ENCODE results near the gene TBC1D14.
A peak's percentile ranks its signal among the peaks of the same experiment; 100 is the strongest.

Gene TBC1D14

DNA sequence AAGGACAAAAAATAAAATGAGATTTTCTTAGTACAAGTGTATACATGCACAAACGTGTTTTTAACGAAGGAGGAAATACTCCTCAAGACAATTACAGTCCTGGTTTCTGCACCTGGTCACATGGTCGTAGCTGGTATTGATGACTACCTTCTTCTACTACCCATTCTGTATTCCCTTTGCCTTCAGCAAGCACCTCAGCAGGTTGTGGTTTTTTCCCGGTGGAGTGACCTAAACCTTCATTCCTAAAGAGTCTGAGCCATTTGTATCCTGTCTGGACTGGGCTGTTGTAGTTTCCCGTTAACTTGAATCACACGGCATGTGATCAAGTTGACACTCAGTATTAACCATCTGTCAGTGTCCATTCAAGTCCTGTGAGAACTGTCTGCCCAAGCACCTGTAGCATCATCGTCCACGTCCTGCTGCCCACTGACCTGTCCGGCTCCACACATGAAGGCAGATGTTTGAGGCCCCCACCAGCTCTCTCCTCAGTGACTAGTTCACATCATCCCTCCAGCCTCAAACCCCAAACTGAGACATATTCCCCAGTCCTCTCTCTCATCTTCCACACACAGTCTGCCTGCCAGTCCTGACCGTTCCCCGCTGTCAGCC is 31.1 kb upstream of the TBC1D14 start:
- no peak for TF ChIP-seq POU2F2 (IDR thresholded peaks at IDR 0.05; ENCODE audit: low read depth, low read length)
- no peak for TF ChIP-seq POLR2AphosphoS5 (IDR thresholded peaks at IDR 0.05; ENCODE audit: low read depth, low read length)
- TF ChIP-seq PAX5 (IDR thresholded peaks at IDR 0.05; ENCODE audit: insufficient read depth, low read length, severe bottlenecking) = no peak
- DNase-seq (ENCODE audit: insufficient read length, low spot score) = no peak
- FAIRE-seq = no peak

- no peak for TF ChIP-seq POU2F2 (IDR thresholded peaks at IDR 0.05; ENCODE audit: low read depth, low read length)
- DNase-seq (ENCODE audit: insufficient read length, low spot score) (no peak), FAIRE-seq (no peak)
These were observed 28.9 kb upstream of the TBC1D14 start for GRCh38 chr4:6880691-6881090.

DNA sequence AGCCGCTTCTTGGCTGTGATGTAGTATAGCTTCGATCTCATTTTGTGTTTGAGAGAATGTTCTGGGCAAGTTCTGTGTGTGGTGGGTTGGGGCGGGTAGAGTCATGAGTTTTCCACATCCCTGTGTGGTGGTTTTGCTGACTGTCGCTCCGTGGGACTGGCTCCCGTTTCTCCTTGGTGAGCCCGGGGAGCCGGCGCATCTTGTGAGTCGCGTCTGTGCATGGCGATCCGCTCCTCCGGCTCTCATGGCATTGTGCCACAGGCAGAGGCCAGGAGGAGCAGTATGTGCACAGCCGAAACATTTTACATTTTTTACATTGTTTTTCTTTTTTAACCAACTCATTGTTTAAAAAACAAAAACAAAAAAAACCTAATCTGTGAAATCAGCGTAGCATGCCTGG is 27.7 kb upstream of the TBC1D14 start:
- FAIRE-seq = no peak
- TF ChIP-seq POLR2AphosphoS5 (IDR thresholded peaks at IDR 0.05; ENCODE audit: low read depth, low read length) (no peak), POLR2A (IDR thresholded peaks at IDR 0.05; ENCODE audit: low read depth, low read length) (no peak), PAX5 (IDR thresholded peaks at IDR 0.05; ENCODE audit: insufficient read depth, low read length, severe bottlenecking) (no peak), TAF1 (IDR thresholded peaks at IDR 0.05; ENCODE audit: low read depth, low read length) (no peak), POU2F2 (IDR thresholded peaks at IDR 0.05; ENCODE audit: low read depth, low read length) (no peak), SPI1 (IDR thresholded peaks at IDR 0.05; ENCODE audit: low read depth, low read length) (no peak)
- no peak for DNase-seq (ENCODE audit: insufficient read length, low spot score)

DNA sequence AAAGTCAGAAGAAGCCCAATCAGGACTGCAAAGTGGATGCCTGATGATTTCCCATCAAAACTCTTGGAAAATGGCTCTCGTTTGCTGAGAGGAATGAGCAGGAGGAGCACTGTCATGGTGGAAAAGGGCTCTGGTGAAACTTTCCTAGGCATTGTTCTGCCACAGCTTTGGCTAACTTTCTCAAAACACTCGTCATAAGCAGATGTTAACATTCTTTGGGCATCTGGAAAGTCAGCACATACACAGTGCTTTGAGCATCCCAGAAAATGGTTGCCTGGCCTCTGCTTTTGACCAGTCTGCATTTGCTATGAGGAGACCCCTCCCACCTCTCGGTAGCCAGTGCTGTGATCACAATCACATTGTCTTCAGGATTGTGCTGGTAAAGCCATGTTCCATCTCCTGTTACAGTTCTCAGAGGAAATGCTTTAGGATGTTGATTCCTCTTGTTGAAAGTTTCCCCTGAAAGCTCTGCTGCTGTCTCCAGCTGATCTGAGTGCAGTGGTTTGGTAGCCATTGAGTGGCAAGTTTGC is 25.2 kb upstream of the TBC1D14 start:
- no peak for DNase-seq (ENCODE audit: insufficient read length, low spot score)
- TF ChIP-seq PAX5 (IDR thresholded peaks at IDR 0.05; ENCODE audit: insufficient read depth, low read length, severe bottlenecking) (no peak), POLR2A (IDR thresholded peaks at IDR 0.05; ENCODE audit: low read depth, low read length) (no peak), POLR2AphosphoS5 (IDR thresholded peaks at IDR 0.05; ENCODE audit: low read depth, low read length) (no peak), POU2F2 (IDR thresholded peaks at IDR 0.05; ENCODE audit: low read depth, low read length) (no peak), SPI1 (IDR thresholded peaks at IDR 0.05; ENCODE audit: low read depth, low read length) (no peak), TAF1 (IDR thresholded peaks at IDR 0.05; ENCODE audit: low read depth, low read length) (no peak)
- FAIRE-seq = no peak

DNA sequence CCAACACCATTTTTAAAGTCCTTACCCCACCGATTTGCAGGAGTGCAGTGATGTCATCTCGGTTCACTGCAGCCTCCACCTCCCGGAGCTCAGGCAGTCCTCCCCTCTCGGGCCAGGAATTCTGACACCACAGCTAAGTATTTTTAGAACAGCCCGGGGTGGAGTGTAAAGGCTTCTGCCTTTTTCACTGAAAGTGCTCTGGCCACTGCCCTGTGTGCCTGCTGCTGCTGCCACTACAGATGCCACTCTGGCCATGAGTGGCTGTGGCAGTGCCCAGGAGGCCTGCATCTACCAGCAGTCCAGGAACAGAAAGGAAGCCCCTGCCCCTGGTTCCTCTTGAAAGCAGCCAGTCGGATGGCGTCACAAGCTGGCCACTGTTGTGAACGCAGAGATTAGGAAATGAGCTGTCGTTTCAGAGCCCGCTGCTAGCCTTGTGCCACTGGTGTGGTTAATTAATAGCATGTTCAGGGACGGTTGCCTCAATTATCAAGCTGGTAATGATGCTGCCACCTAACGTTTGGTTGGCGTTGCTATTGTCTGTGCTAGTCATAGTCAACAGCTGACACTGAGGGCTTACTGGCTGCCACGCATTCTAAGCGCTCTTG is 23.6 kb upstream of the TBC1D14 start:
- TF ChIP-seq TAF1 (IDR thresholded peaks at IDR 0.05; ENCODE audit: low read depth, low read length) (no peak), POLR2A (IDR thresholded peaks at IDR 0.05; ENCODE audit: low read depth, low read length) (no peak)
- FAIRE-seq = peak; percentile 90
- DNase-seq (ENCODE audit: insufficient read length, low spot score) = no peak

DNA sequence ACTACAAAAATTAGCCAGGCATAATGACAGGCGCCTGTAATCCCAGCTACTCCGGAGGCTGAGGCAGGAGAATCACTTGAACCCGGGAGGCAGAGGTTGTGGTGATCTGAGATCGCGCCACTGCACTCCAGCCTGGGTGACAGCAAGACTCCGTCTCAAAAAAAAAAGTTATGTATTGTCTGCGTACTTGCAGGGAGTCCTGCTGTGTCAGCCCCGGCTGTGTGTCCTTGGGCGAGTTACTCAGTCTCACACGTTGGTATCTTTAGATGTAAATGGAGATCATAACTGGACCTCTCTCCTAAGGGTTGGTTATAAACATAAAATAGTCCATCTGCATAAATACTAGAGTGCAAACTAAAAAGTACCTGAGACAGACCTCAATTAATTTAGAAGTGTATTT is 22.7 kb upstream of the TBC1D14 start:
- no peak for TF ChIP-seq PAX5 (IDR thresholded peaks at IDR 0.05; ENCODE audit: insufficient read depth, low read length, severe bottlenecking)
- TF ChIP-seq SPI1 (IDR thresholded peaks at IDR 0.05; ENCODE audit: low read depth, low read length) = no peak
- TF ChIP-seq POLR2AphosphoS5 (IDR thresholded peaks at IDR 0.05; ENCODE audit: low read depth, low read length) = no peak
- no peak for TF ChIP-seq POLR2A (IDR thresholded peaks at IDR 0.05; ENCODE audit: low read depth, low read length)
- no peak for TF ChIP-seq TAF1 (IDR thresholded peaks at IDR 0.05; ENCODE audit: low read depth, low read length)
- no peak for TF ChIP-seq POU2F2 (IDR thresholded peaks at IDR 0.05; ENCODE audit: low read depth, low read length)
- FAIRE-seq (no peak), DNase-seq (ENCODE audit: insufficient read length, low spot score) (no peak)

- DNase-seq (ENCODE audit: insufficient read length, low spot score) (no peak), FAIRE-seq (peak; percentile 31)
- TF ChIP-seq POLR2AphosphoS5 (IDR thresholded peaks at IDR 0.05; ENCODE audit: low read depth, low read length) (no peak), TAF1 (IDR thresholded peaks at IDR 0.05; ENCODE audit: low read depth, low read length) (no peak), POU2F2 (IDR thresholded peaks at IDR 0.05; ENCODE audit: low read depth, low read length) (no peak), SPI1 (IDR thresholded peaks at IDR 0.05; ENCODE audit: low read depth, low read length) (no peak; the same call in 1 of the 2 replicates), PAX5 (IDR thresholded peaks at IDR 0.05; ENCODE audit: insufficient read depth, low read length, severe bottlenecking) (no peak), POLR2A (IDR thresholded peaks at IDR 0.05; ENCODE audit: low read depth, low read length) (no peak)
These were observed 21.8 kb upstream of the TBC1D14 start for GRCh38 chr4:6887591-6888371.

DNA sequence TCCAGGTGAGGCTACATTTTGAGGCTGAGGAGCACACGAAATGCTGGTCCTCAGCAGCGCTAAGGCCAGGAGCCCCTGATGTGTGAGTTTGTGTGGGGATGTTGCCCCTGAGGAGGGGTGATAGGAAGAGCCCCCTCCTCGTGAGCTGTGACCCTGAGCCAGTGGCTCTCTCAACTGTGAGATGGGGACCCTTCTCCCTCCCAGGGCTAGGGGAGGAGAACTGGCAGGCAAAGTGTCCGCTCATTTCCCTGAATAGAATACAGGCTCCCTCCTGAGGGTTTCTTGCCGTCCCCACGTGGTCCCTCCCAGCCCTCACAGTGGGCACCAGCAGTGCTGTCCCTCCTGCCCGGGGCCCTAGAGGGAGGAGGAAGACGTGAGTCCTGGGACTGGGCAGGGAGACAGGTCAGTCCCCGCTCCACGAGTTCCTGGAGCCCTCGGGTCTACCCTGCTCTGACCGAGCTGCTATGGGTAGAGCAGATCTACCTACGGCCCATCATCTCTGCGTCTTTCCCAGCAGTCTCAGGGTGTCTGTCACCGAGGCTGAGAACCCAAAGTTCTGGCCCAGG is 21.0 kb upstream of the TBC1D14 start:
- TF ChIP-seq TAF1 (IDR thresholded peaks at IDR 0.05; ENCODE audit: low read depth, low read length) (no peak), POLR2AphosphoS5 (IDR thresholded peaks at IDR 0.05; ENCODE audit: low read depth, low read length) (no peak), SPI1 (IDR thresholded peaks at IDR 0.05; ENCODE audit: low read depth, low read length) (no peak), POLR2A (IDR thresholded peaks at IDR 0.05; ENCODE audit: low read depth, low read length) (no peak), PAX5 (IDR thresholded peaks at IDR 0.05; ENCODE audit: insufficient read depth, low read length, severe bottlenecking) (no peak), POU2F2 (IDR thresholded peaks at IDR 0.05; ENCODE audit: low read depth, low read length) (no peak)
- no peak for DNase-seq (ENCODE audit: insufficient read length, low spot score)
- FAIRE-seq = no peak

DNA sequence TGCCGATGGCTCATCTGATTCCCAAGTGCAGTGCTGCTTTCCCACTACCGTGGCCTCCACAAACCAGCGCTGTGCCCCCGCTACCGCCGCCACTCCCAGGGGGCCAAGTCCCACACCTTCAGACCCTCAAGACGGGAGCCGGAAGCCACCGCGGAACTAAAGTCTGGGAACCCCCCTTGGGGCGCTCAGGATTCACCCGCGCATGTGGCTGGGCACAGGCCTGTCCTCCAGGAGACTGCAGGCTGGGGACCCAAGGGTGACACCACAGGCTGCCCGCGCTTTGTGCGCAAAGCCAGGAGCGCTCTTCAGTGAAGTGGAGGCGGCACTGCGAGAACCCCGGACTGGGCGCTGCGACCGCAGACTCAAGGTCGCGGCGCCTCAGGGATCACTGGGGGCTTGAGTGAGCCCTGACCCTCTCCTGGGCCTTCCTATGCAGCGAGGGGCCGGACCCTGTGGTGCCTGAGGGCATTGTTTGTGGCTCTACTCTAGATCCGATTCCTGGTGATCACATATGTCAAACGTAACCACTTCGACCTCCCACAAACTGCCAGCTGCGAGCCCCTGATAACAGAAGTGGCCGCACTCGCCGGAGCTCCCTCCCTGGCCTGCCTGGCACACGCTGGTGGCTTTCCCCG is 20.4 kb upstream of the TBC1D14 start:
- no peak for DNase-seq (ENCODE audit: insufficient read length, low spot score)
- TF ChIP-seq PAX5 (IDR thresholded peaks at IDR 0.05; ENCODE audit: insufficient read depth, low read length, severe bottlenecking) (no peak), POLR2A (IDR thresholded peaks at IDR 0.05; ENCODE audit: low read depth, low read length) (no peak), SPI1 (IDR thresholded peaks at IDR 0.05; ENCODE audit: low read depth, low read length) (no peak)
- FAIRE-seq = no peak

All from GM12891 (cell line).